ENCODE results near the gene ELAPOR1. TPM values are rescaled to one million over a fixed set of nuclear protein-coding genes. Genes with fewer than 3 reads are reported as not detected.

Gene ELAPOR1
- total and polyA plus RNA-seq, 9 of the 15 experiments (the other 6 are each of a cell fraction or from before 2014, with no cell fraction given): 0.07 to 1.2 (median 0.18) TPM

DNA sequence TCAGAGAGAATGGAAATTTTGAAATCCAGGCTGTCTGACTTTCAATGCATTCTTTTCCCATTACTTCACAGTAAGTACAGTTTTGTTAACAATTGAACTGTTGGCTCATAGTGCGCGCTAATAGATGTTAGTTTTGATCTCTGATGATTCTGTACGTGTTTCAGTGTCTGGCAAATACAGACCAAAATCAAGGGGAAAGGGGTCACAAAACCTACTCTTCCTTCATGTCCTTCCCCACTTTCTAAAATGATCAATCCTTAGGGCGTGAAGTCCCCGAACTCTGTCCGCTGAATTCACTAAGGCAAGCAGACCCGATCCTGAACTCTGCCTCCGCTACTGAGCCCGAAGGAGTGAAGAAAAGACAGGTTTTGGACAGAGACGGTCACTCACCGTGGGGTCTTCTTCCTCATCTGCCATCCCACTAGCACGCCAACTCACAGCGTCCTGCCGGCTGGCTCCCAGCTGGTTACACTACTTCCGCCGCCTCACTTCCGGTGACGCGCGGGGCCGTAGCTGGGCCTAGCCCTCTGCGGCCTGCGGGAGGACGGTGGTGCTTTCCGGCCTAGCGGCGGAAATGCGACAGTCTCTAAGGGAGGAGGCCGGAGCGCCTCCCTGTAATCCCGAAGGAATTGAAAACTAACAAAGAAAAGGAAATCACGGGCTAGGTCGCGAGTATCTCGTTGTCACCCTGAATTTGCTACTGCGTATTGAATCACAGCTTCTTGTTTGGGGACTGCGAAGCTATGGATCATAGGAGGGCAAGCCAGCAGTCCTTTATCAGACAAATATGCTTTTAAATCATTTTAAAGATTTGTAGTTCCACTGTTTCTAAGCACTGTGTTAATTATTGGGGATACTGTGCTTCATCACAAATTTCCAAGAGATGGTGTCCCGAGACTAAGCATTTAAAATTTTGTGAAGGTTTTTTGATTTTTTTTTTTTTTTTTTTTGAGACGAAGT lies 38.1 kb upstream of the ELAPOR1 start, which contains the start of gene TAF13 (continued):
- TF ChIP-seq PHF21A (IDR thresholded peaks at IDR 0.05; ENCODE audit: borderline replicate concordance, low read depth) (no peak), MXI1 (IDR thresholded peaks at IDR 0.05; ENCODE audit: low read depth, low read length) (peak; percentile 73), NFXL1 (CRISPR knock-in tag; IDR thresholded peaks at IDR 0.05) (no peak), TAF1 (IDR thresholded peaks at IDR 0.05; ENCODE audit: control insufficient read depth, extremely low read depth, insufficient read depth, low read length, severe bottlenecking) (peak; percentile 92), PCBP2 (IDR thresholded peaks at IDR 0.05; ENCODE audit: low read depth, low read length, poor library complexity, severe bottlenecking) (no peak), ZNF561 (CRISPR knock-in tag; conservative IDR thresholded peaks at IDR 0.05) (no peak), TEAD4 (IDR thresholded peaks at IDR 0.05; ENCODE audit: low read length) (peak; percentile 2; the same call in 1 of the 2 replicates), TEAD4 (CRISPR knock-in tag; IDR thresholded peaks at IDR 0.05; ENCODE audit: borderline replicate concordance) (no peak), MCM3 (IDR thresholded peaks at IDR 0.05) (no peak), ZNF140 (CRISPR knock-in tag; IDR thresholded peaks at IDR 0.05) (no peak), ADNP (tag; IDR thresholded peaks at IDR 0.05) (no peak), NR4A1 (CRISPR knock-in tag; IDR thresholded peaks at IDR 0.05) (peak; percentile 58; the same call in 1 of the 2 replicates), NR4A1 (tag; IDR thresholded peaks at IDR 0.05) (no peak), CBX2 (IDR thresholded peaks at IDR 0.05; ENCODE audit: insufficient read depth, low read length, poor library complexity, severe bottlenecking) (no peak), ZNF699 (CRISPR knock-in tag; IDR thresholded peaks at IDR 0.05; ENCODE audit: insufficient replicate concordance) (no peak), GABPA (tag; conservative IDR thresholded peaks at IDR 0.05; ENCODE audit: low read depth) (peak; percentile 98), SMARCA4 (IDR thresholded peaks at IDR 0.05) (0 out of 2 replicates have a peak, but pooled peaks have one; percentile 7)
- TF ChIP-seq, protein P1, sequence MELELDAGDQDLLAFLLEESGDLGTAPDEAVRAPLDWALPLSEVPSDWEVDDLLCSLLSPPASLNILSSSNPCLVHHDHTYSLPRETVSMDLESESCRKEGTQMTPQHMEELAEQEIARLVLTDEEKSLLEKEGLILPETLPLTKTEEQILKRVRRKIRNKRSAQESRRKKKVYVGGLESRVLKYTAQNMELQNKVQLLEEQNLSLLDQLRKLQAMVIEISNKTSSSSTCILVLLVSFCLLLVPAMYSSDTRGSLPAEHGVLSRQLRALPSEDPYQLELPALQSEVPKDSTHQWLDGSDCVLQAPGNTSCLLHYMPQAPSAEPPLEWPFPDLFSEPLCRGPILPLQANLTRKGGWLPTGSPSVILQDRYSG (tag; conservative IDR thresholded peaks at IDR 0.05; ENCODE audit: low read depth): 0 out of 2 replicates have a peak, but pooled peaks have one; percentile 33
- TF ChIP-seq, protein P2, sequence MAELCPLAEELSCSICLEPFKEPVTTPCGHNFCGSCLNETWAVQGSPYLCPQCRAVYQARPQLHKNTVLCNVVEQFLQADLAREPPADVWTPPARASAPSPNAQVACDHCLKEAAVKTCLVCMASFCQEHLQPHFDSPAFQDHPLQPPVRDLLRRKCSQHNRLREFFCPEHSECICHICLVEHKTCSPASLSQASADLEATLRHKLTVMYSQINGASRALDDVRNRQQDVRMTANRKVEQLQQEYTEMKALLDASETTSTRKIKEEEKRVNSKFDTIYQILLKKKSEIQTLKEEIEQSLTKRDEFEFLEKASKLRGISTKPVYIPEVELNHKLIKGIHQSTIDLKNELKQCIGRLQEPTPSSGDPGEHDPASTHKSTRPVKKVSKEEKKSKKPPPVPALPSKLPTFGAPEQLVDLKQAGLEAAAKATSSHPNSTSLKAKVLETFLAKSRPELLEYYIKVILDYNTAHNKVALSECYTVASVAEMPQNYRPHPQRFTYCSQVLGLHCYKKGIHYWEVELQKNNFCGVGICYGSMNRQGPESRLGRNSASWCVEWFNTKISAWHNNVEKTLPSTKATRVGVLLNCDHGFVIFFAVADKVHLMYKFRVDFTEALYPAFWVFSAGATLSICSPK (IDR thresholded peaks at IDR 0.05; ENCODE audit: borderline replicate concordance): no peak
- TF ChIP-seq, protein P3, sequence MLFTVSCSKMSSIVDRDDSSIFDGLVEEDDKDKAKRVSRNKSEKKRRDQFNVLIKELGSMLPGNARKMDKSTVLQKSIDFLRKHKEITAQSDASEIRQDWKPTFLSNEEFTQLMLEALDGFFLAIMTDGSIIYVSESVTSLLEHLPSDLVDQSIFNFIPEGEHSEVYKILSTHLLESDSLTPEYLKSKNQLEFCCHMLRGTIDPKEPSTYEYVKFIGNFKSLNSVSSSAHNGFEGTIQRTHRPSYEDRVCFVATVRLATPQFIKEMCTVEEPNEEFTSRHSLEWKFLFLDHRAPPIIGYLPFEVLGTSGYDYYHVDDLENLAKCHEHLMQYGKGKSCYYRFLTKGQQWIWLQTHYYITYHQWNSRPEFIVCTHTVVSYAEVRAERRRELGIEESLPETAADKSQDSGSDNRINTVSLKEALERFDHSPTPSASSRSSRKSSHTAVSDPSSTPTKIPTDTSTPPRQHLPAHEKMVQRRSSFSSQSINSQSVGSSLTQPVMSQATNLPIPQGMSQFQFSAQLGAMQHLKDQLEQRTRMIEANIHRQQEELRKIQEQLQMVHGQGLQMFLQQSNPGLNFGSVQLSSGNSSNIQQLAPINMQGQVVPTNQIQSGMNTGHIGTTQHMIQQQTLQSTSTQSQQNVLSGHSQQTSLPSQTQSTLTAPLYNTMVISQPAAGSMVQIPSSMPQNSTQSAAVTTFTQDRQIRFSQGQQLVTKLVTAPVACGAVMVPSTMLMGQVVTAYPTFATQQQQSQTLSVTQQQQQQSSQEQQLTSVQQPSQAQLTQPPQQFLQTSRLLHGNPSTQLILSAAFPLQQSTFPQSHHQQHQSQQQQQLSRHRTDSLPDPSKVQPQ (CRISPR knock-in tag; IDR thresholded peaks at IDR 0.05; ENCODE audit: borderline replicate concordance): no peak
- TF ChIP-seq, protein P4, sequence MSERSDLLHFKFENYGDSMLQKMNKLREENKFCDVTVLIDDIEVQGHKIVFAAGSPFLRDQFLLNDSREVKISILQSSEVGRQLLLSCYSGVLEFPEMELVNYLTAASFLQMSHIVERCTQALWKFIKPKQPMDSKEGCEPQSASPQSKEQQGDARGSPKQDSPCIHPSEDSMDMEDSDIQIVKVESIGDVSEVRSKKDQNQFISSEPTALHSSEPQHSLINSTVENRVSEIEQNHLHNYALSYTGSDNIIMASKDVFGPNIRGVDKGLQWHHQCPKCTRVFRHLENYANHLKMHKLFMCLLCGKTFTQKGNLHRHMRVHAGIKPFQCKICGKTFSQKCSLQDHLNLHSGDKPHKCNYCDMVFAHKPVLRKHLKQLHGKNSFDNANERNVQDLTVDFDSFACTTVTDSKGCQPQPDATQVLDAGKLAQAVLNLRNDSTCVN (CRISPR knock-in tag; IDR thresholded peaks at IDR 0.05): no peak

Data from K562 (cell line).